Endodermal cell (in vitro differentiated cells): ENCODE results near the gene ZSCAN5A. TPM values are rescaled to one million over a fixed set of nuclear protein-coding genes. Genes with fewer than 3 reads are reported as not detected.
"Not testable (repeated sequence)": the region's sequence is repeated elsewhere in the genome, so short reads cannot be mapped to it uniquely, and the experiment has no call there.

ENCODE experiments used
- DNase-seq: peaks from one replicate; pipeline ENCODE4 v3.0.0-alpha.2; 2017
- H3K27ac ChIP-seq: 2 replicates; pipeline ENCODE4 v1.5.1; 2013; ENCODE audit warnings: mild to moderate bottlenecking, low read depth, low read length, moderate library complexity
- H3K27me3 ChIP-seq: 2 replicates; pipeline ENCODE4 v1.6.1; 2013; ENCODE audit warnings: mild to moderate bottlenecking, low read length, moderate library complexity; ENCODE audit not compliant: insufficient read depth, control insufficient read depth, poor library complexity, severe bottlenecking
- H3K36me3 ChIP-seq: 2 replicates; pipeline ENCODE4 v1.7.0; 2013; ENCODE audit warnings: mild to moderate bottlenecking, low read length, moderate library complexity; ENCODE audit not compliant: control insufficient read depth, insufficient read depth
- H3K4me1 ChIP-seq: one replicate; pipeline ENCODE4 v1.7.0; 2013; ENCODE audit warnings: low read length; ENCODE audit not compliant: control insufficient read depth, insufficient read depth
- H3K4me3 ChIP-seq: 2 replicates; pipeline ENCODE4 v1.5.1; 2013; ENCODE audit warnings: mild to moderate bottlenecking, low read length, moderate library complexity
- H3K9ac ChIP-seq: 2 replicates; pipeline ENCODE4 v1.6.1; 2013; ENCODE audit warnings: mild to moderate bottlenecking, low read length, moderate library complexity; ENCODE audit not compliant: poor library complexity, severe bottlenecking; ENCODE audit errors: extremely low read depth
- H3K9me3 ChIP-seq: 2 replicates; pipeline ENCODE4 v1.6.1; 2013; ENCODE audit warnings: mild to moderate bottlenecking, low read length, moderate library complexity; ENCODE audit not compliant: control insufficient read depth
- H3K27ac Mint-ChIP-seq: 2 replicates; pipeline ENCODE4 v1.8.0; 2020; ENCODE audit warnings: mixed read lengths
- H3K27me3 Mint-ChIP-seq: 2 replicates; pipeline ENCODE4 v1.8.0; 2021; ENCODE audit warnings: mild to moderate bottlenecking, mixed read lengths; ENCODE audit not compliant: insufficient read depth
- H3K36me3 Mint-ChIP-seq: 2 replicates; pipeline ENCODE4 v1.8.0; 2020; ENCODE audit warnings: low read depth, mixed read lengths
- H3K4me1 Mint-ChIP-seq: 2 replicates; pipeline ENCODE4 v1.8.0; 2020; ENCODE audit warnings: mixed read lengths
- H3K4me3 Mint-ChIP-seq: 2 replicates; pipeline ENCODE4 v1.8.0; 2020; ENCODE audit warnings: mild to moderate bottlenecking, moderate library complexity, mixed read lengths
- H3K9me3 Mint-ChIP-seq: 2 replicates; pipeline ENCODE4 v1.8.0; 2020; ENCODE audit warnings: mild to moderate bottlenecking, mixed read lengths
- CTCF ChIP-seq: fragments of 200-600 bp; sonication (generic); conservative IDR thresholded peaks from 2 replicates; pipeline ENCODE4 v1.5.0; 2021; ENCODE audit warnings: antibody characterized with exemption, mild to moderate bottlenecking
- WGBS, 2 experiments: methylation state at CpG; one replicate each; pipeline versions ENCODE4 v1.1.5 to v1.1.7; 2013; ENCODE audit warnings: missing lambda C conversion rate in 2 of 2, mixed read lengths in 1 of 2; ENCODE audit not compliant: insufficient coverage in 1 of 2, insufficient read length in 1 of 2; 5-methylcytosine and 5-hydroxymethylcytosine counted together
- total RNA-seq, 2 donors: library from RNA; stranded (reverse); fragmentation: NEBNext Ultra II Directional in 1 of 2; extraction: Animal tissue kit (Norgen Biotek cat#: 25700) in 1 of 2; gene quantifications; 2 replicates in 1 of 2; 3 replicates in 1 of 2; pipeline ENCODE4 v1.2.1, GENCODE V29; 2021

ZSCAN5A gene
- total RNA-seq, 2 donors from 2014 or later, result 11.9 to 20.8 TPM

GRCh38 chr19:56218961-56219360 lies 95.7 kb downstream of the ZSCAN5A start:
- no peaks in the 10 kb centered on the region for H3K27me3 ChIP-seq
- WGBS, 2 experiments, result 80 to 91% methylated on average over 10 of the region's 10 CpGs

GRCh38 chr19:56217039-56217949 lies 97.3 kb downstream of the ZSCAN5A start:
- no peak overlapping the region for H3K9ac ChIP-seq
- no peak for TF ChIP-seq CTCF
- no peaks in the 10 kb centered on the region for H3K27me3 ChIP-seq
- H3K4me1 ChIP-seq, result no peaks in the 10 kb centered on the region
- Mint-ChIP-seq H3K9me3 (no peaks in the 10 kb centered on the region), H3K4me1 (peaks cover 2% of the 10 kb centered on the region), H3K27ac (no peak overlapping the region), H3K4me3 (peak overlapping the region; percentile 51), H3K27me3 (peaks cover 24% of the 10 kb centered on the region), H3K36me3 (peaks cover 12% of the 10 kb centered on the region)
- no peak overlapping the region for H3K4me3 ChIP-seq
- H3K36me3 ChIP-seq, result no peaks in the 10 kb centered on the region
- no peak overlapping the region for H3K27ac ChIP-seq
- peak; percentile 86 for DNase-seq
- WGBS, 2 experiments, result 79 to 87% methylated on average over 50 to 79 of the region's 79 CpGs
- H3K9me3 ChIP-seq, result no peaks in the 10 kb centered on the region

More at GRCh38 chr19:56218961-56219360, 95.7 kb downstream of the ZSCAN5A start:
- H3K27me3 Mint-ChIP-seq, result peaks cover 27% of the 10 kb centered on the region
- no peak overlapping the region for H3K4me3 ChIP-seq
- H3K9ac ChIP-seq, result no peak overlapping the region
- no peak for TF ChIP-seq CTCF
- no peak for DNase-seq
- peaks cover 28% of the 10 kb centered on the region for H3K36me3 Mint-ChIP-seq
- H3K9me3 Mint-ChIP-seq, result no peaks in the 10 kb centered on the region
- no peaks in the 10 kb centered on the region for H3K9me3 ChIP-seq
- no peaks in the 10 kb centered on the region for H3K4me1 ChIP-seq
- no peak overlapping the region for H3K27ac Mint-ChIP-seq
- no peak overlapping the region for H3K4me3 Mint-ChIP-seq
- no peaks in the 10 kb centered on the region for H3K36me3 ChIP-seq
- no peak overlapping the region for H3K27ac ChIP-seq
- peaks cover 2% of the 10 kb centered on the region for H3K4me1 Mint-ChIP-seq

GRCh38 chr19:56211718-56212117 lies 102.9 kb downstream of the ZSCAN5A start:
- H3K27me3 ChIP-seq, result no peaks in the 10 kb centered on the region
- no peak overlapping the region for H3K27ac ChIP-seq
- DNase-seq, result no peak
- Mint-ChIP-seq H3K36me3 (no peaks in the 10 kb centered on the region), H3K9me3 (no peaks in the 10 kb centered on the region), H3K27ac (no peak overlapping the region), H3K4me1 (no peaks in the 10 kb centered on the region), H3K4me3 (no peak overlapping the region), H3K27me3 (peaks cover 26% of the 10 kb centered on the region)
- H3K9ac ChIP-seq, result no peak overlapping the region
- no peak overlapping the region for H3K4me3 ChIP-seq
- peak; percentile 48 for TF ChIP-seq CTCF
- H3K4me1 ChIP-seq, result no peaks in the 10 kb centered on the region
- WGBS, 2 experiments, result 73 to 76% methylated on average over 3 to 4 of the region's 4 CpGs
- H3K9me3 ChIP-seq, result no peaks in the 10 kb centered on the region
- H3K36me3 ChIP-seq, result no peaks in the 10 kb centered on the region

GRCh38 chr19:56210036-56210435 lies 104.6 kb downstream of the ZSCAN5A start:
- H3K9ac ChIP-seq, result not testable (repeated sequence)
- H3K27me3 Mint-ChIP-seq, result peaks cover 32% of the 10 kb centered on the region
- WGBS, 2 experiments, result 92% methylated on average over 8 of the region's 9 CpGs; no CpG with 5 or more reads in 1 of the 2 experiments

More at GRCh38 chr19:56210036-56210435, 104.6 kb downstream of the ZSCAN5A start:
- not testable (repeated sequence) for H3K4me3 ChIP-seq, H3K36me3 Mint-ChIP-seq, H3K36me3 ChIP-seq, H3K27me3 ChIP-seq, H3K4me3 Mint-ChIP-seq, H3K27ac Mint-ChIP-seq, DNase-seq, H3K9me3 Mint-ChIP-seq, H3K4me1 Mint-ChIP-seq, H3K27ac ChIP-seq, H3K9me3 ChIP-seq, H3K4me1 ChIP-seq
